Upper lobe of left lung (tissue), 4 donors: Measurements from ENCODE around the gene ITIH1.

Source experiments
- POLR2AphosphoS5 ChIP-seq, 2 donors: sonication (generic); formaldehyde crosslinking; IDR thresholded peaks; one replicate each; pipeline ENCODE4 v1.5.1; 2017; ENCODE audit warnings: antibody characterized with exemption in 2 of 2
- TF ChIP-seq, protein P1 (sequence below), 6 experiments: fragments of 450-650 bp in 4 of 6; fragments of 200-600 bp in 2 of 6; sonication (generic) in 2 of 6; IDR thresholded peaks; one replicate each; pipeline ENCODE4 v1.5.1; 2016 to 2019; ENCODE audit warnings: antibody characterized with exemption in 6 of 6

DNA sequence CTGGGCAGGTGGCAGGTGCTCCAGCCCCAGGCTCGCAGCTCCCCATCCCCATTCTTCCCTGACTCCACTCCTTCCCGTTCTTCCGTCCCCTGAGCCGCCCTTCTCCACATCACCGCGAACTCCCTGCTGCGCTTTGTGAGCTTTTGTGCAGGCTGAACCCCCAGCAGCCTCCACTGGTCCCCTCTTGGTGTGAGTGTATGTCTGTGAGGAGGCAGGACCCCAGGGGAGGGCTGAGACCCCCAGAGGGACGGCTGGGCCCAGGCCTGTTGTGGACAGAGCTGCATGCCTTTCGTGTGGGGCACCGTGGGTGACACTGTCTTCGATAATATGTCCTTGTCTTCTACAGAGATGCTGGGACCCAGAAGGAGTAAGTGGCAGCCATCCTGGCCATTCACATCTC lies 9.8 kb downstream of the ITIH1 start:
- TF ChIP-seq, protein P1, sequence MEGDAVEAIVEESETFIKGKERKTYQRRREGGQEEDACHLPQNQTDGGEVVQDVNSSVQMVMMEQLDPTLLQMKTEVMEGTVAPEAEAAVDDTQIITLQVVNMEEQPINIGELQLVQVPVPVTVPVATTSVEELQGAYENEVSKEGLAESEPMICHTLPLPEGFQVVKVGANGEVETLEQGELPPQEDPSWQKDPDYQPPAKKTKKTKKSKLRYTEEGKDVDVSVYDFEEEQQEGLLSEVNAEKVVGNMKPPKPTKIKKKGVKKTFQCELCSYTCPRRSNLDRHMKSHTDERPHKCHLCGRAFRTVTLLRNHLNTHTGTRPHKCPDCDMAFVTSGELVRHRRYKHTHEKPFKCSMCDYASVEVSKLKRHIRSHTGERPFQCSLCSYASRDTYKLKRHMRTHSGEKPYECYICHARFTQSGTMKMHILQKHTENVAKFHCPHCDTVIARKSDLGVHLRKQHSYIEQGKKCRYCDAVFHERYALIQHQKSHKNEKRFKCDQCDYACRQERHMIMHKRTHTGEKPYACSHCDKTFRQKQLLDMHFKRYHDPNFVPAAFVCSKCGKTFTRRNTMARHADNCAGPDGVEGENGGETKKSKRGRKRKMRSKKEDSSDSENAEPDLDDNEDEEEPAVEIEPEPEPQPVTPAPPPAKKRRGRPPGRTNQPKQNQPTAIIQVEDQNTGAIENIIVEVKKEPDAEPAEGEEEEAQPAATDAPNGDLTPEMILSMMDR (IDR thresholded peaks at IDR 0.05) = no peak
- TF ChIP-seq POLR2AphosphoS5 (IDR thresholded peaks at IDR 0.05) = no peak
